ENCODE data around the gene SPTY2D1.
A peak's percentile ranks its signal among the peaks of the same experiment; 100 is the strongest.
"Not testable (repeated sequence)": the region's sequence is repeated elsewhere in the genome, so short reads cannot be mapped to it uniquely, and the experiment has no call there.

The SPTY2D1 gene

GRCh38 chr11:18618342-18619025 is 15.7 kb downstream of the SPTY2D1 start:
- no peak for DNase-seq (ENCODE audit: low read depth in 1 of 2, low spot score in 1 of 2)

DNA sequence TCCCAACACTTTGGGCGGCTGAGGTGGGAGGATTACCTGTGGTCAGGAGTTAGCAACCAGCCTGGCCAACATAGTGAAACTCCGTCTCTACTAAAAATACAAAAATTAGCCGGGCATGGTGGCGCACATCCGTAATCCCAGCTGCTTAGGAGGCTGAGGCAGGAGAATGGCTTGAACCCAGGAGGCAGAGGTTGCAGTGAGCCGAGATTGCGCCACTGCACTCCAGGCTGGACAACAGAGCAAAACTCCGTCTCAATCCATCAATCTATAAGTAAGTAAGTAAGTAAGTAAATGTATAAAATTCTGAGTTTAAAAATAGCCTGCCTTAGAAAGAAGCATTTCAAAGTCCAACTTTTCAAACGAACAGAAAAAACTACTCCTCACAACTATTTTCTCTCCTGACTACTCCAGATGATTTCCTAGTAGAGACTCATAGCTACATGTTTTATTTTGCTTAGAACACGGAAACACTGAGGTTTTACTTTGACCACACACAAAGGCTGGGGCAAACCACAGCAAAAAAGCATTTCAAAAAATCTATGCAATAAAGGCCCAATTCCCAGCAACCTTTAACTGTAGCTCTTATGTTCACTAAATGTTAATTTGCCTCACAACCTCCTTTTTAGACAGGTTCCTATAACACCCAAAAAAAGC is 16.3 kb downstream of the SPTY2D1 start:
- no peak for DNase-seq (ENCODE audit: low read depth in 1 of 2, low spot score in 1 of 2)

DNA sequence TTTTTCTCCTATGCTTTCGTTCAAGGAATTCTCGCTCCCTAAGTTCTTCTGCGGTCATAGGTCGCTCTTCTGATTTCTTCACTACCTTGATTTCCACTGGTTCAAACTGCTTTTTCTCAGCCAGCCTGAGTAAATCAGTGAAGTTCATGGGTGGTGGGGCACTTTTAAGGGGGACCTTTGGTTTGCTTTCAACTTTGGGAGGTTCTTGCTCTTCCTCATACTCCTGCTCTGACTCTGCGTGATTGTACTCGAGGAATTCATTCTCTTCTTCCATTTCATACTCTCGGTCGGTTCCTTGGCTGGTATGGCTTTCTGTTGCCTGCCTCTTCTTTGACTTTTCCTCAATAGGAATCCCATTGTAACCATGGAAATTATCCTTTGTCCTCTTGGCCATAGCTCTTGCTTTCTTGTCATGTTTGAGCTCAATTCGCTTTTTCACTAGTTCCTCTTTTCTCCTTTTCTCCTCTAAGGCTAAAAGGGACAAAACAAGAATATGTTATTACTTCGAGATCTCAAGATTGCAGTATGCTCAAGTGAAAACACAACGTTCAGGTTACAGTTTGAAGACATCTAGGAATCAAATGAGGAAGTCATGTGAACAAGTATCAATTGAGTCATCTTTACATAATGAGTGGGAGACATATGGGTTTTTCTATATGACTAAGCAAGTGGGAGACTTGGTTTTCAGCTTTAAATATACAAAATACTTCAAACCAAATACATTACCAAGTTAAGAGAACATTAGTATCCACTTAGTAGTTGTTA is 18.3 kb downstream of the SPTY2D1 start:
- no peak for DNase-seq (ENCODE audit: low read depth in 1 of 2, low spot score in 1 of 2)

- DNase-seq (ENCODE audit: low read depth in 1 of 2, low spot score in 1 of 2) = no peak
These were observed 19.5 kb downstream of the SPTY2D1 start for GRCh38 chr11:18614667-18615066.

DNA sequence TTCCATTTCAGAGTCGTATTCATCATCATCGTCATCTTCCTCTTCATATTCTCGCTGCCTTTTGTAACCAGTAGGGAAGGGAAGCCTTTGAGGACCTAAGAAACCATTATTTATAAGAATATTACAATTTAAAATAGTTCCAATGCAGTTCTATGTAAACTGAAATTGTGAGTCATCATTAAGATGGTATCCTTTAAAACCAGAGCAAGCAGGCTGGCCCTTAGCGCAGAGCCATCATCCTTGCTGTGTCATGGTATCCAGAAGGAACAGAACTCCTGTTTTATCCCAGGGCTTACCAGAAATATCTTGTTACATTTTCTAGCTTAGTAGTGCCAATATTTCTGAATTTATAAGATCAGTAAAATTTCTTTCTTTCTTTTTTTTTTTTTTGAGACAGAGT is 21.7 kb downstream of the SPTY2D1 start:
- DNase-seq (ENCODE audit: low read depth in 1 of 2, low spot score in 1 of 2) = no peak

- no peak for DNase-seq (ENCODE audit: low read depth in 1 of 2, low spot score in 1 of 2)
These were observed 22.9 kb downstream of the SPTY2D1 start for GRCh38 chr11:18611196-18611595.

- DNase-seq (ENCODE audit: low read depth in 1 of 2, low spot score in 1 of 2) = no peak
These were observed 25.8 kb downstream of the SPTY2D1 start for GRCh38 chr11:18608376-18608775.

DNA sequence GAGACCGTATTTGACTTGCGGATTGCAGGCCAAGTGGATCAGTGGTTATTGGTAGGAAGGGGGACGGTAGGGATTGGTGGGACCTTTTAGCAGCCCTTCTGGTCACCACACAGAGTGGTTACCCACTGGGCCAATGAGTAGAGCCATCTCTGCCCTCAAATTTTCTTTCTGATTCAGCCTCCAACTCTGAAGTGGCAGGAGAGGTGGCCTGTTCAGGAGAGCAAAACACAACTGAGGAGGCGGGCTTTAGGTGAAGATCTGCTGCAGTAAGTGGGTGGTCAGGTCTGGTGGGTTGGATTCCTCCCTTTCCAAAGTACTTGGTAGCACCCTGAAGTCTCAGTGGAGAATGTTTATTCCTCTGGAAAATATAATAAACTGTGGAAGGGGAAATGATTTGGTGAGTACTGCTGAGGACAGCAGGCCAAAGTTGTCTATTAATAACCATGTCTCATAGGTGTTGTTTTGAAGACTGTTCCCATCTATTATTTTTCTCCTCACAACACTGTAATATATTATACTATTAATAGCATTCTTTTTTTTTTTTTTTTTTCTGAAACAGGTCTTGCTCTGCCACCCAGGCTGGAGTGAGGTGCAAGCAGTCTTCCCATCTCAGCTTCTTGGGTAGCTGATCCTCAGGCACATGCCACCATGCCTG is 33.1 kb downstream of the SPTY2D1 start:
- DNase-seq (ENCODE audit: low read depth in 1 of 2, low spot score in 1 of 2) = no peak

- no peak for DNase-seq (ENCODE audit: low read depth in 1 of 2, low spot score in 1 of 2)
These were observed 34.4 kb downstream of the SPTY2D1 start, which contains the start of gene MISFA for GRCh38 chr11:18599739-18600230. Gene MISFA, plus strand, starts transcription at chr11:18599789. Its CDS starts 140 bp downstream, at chr11:18599929.

DNA sequence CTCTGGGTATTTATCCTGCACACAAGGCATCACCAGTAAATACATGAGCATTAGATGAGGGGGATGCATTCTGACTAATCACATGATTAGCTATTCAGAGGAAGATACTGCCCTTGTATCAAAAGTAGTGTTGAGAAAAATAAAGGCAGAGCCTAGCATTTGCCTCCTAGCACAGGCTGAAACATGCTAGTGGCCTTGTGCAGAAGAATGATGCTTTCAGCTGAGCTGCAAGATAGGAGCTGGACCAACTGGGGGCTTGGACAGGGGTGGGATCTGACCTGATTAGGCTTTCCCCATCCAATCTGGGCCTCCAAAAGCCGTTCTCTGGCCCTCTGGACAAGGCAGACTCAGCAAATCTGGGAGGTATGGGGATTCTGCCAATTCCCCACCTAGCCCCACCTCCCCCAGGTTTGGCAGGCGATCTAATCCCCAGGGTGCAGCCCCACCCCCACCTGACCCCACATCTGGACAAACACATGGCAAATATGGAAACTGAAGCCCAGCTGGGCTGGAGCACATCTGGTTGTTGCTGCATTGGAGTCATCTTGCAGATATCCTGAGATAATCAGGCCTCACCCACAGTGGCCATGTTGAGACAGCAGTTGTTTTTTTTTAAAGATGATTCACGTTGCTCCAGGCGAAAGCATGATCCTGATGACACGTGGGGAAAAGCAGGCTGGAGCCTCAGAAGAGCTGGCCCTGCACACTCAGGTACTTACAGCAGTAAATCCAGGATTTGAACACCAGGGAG is 39.0 kb downstream of the SPTY2D1 start:
- DNase-seq (ENCODE audit: low read depth in 1 of 2, low spot score in 1 of 2) = no peak

- not testable (repeated sequence) for DNase-seq (ENCODE audit: low read depth in 1 of 2, low spot score in 1 of 2)
These were observed 40.1 kb downstream of the SPTY2D1 start for GRCh38 chr11:18594088-18594487.

GRCh38 chr11:18590571-18590970 is 43.6 kb downstream of the SPTY2D1 start:
- DNase-seq (ENCODE audit: low read depth in 1 of 2, low spot score in 1 of 2) = no peak

DNA sequence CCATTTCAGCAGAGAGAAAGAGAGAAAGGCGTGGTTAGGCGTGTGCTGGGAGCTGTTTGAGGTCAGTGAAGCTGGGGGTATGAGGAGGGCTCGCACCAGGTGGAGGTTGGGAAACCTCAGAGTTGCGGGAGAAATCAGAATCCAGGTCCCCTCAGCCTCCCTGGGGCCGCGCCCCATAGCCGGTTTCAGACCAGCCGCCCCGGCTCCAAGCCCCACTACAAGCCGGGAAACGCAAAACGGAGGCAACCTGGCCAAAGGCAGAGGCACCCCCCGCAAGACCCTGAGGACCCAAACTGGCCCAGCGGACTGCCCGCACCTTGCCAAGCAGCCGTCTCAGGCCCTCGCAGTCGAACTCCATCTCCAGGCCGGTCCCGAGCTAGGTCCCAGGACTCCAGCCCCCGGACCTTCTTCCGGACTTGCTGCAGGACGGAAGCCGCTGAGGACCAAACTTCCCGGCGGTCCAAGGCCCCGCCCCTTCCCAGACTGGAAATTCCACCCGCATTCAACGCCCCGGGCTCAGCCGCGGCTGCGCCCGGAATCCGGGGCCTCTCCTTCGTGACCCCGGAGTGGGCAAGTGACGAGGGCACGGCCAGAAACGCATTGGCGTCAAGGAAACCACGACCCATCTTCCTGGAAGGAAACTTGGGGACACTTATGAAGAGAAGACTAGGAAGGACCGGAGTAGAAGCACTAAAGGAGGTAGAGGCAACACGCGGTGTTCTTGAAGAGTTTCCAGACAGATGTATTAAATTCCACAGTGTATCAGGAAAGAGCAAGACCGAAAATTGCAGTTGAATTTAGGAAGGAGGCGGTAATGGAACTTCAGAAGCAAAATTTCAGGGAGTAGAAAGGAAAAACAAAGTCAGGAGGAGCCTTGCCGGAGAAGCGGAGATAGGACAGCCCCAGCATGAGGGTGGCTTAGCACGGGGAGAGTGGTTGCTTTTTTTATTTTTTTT is 45.6 kb downstream of the SPTY2D1 start, which contains the start of gene UEVLD:
UEVLD (minus strand) TSS at position 438 of the 956 bp plus-strand sequence; CDS start at position 358, 80 bp downstream.
- DNase-seq (ENCODE audit: low read depth in 1 of 2, low spot score in 1 of 2) = peak; percentile 49 to 52

DNA sequence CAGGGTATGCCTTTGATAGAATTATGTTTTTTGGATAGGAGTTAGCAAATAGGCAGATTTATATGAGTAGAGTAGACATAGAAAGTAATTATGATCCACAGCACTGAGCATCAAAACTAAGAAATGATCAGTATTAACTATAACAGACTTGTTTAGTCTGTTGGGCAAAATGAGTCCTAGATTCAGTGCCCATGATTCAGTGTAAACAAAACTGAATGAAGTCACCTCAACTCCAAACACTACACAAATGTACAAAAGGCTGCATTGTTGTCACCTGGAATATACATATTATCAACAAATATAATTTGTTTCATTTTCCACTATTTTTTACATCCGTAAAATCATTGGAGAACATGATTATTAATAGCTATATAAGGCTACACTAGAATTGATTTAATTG is 52.3 kb downstream of the SPTY2D1 start:
- DNase-seq (ENCODE audit: low read depth in 1 of 2, low spot score in 1 of 2) = no peak

DNA sequence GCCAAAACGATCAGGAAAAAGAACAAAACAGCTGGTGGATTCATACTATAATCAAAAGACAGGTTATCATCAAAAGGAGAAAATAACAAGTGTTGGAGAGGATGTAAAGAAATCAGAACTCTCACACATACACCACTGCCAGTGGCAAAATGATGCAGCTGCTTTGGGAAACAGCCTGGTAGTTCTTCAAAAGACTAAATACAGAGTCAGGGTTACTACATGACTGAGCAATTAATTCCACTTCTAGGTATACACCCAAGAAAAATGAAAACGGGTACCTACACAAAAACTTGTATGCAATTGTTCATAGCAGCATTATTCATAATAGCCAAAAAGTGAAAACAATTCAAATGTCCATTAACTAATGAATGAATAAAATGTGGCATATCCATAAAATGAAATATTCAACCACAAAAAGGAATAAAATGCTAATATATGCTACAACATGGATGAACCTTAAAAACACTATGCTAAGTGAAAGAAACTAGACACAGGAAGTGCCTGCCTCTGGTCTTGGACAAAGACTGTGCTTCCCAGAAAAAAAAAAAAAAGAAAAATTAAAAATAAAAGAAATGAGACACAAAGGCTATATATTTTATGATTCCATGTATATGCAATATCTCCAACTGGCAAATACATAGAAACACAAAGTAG is 53.9 kb downstream of the SPTY2D1 start:
- DNase-seq (ENCODE audit: low read depth in 1 of 2, low spot score in 1 of 2) = no peak

GRCh38 chr11:18578975-18579598 is 55.1 kb downstream of the SPTY2D1 start:
- DNase-seq (ENCODE audit: low read depth in 1 of 2, low spot score in 1 of 2) = no peak

DNA sequence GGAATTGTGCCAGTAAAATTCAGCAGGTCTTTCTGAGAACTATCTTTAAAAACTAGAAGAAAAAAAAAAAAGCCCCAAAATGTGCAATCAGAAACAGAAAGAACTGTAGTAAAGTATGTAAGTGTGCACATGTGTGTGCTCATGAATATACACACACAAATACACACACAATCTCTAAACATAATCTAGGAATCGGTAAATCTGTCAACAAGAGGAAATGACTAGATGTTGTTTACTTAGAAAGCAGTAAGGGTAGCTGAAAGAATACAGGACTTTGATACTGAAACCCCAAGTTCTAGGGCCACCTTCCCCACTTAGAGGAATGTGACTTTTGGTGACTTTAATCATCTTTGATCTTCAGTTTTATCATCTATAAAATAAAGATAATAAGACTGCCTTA is 58.8 kb downstream of the SPTY2D1 start:
- DNase-seq (ENCODE audit: low read depth in 1 of 2, low spot score in 1 of 2) = no peak

- DNase-seq (ENCODE audit: low read depth in 1 of 2, low spot score in 1 of 2) = no peak
These were observed 67.1 kb downstream of the SPTY2D1 start for GRCh38 chr11:18567081-18567480.

All from activated CD4-positive, alpha-beta T cell treated with anti-CD3 and anti-CD28 coated beads, Interleukin-2, amount 50 U/mL, for 24 hours (primary cell).